DND-41 (cell line): ENCODE results near the gene RALA.

Source experiments
- EZH2 ChIP-seq: IDR thresholded peaks from 3 replicates; pipeline ENCODE4 v1.6.1; 2012; ENCODE audit warnings: borderline replicate concordance, low read depth, mild to moderate bottlenecking, moderate library complexity, low read length, inconsistent platforms; ENCODE audit not compliant: severe bottlenecking
- TF ChIP-seq, protein P1 (sequence below): IDR thresholded peaks from 2 replicates; pipeline ENCODE4 v1.5.1; 2012; ENCODE audit warnings: borderline replicate concordance, low read length, moderate library complexity, mild to moderate bottlenecking; ENCODE audit not compliant: poor library complexity, severe bottlenecking; ENCODE audit errors: extremely low read depth

DNA sequence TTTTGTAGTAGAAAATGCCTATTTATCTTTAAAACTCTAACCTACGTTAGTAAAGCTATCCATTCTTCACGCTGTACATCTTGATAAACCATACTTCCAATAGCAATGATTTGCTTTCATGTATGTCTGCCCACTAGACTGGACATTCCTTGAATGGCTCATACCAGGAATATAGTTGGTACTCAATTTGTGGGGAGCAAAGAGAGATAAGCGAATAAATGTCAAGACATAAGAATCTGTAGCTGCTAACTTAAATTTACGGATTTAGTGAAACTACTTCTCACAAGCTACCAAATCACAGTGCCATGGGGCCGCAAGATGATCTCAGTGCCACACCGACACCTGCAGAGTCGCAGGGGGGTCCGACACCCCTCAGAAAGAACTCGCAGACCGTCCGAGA, 763 bp upstream of the RALA start:
- TF ChIP-seq, protein P1, sequence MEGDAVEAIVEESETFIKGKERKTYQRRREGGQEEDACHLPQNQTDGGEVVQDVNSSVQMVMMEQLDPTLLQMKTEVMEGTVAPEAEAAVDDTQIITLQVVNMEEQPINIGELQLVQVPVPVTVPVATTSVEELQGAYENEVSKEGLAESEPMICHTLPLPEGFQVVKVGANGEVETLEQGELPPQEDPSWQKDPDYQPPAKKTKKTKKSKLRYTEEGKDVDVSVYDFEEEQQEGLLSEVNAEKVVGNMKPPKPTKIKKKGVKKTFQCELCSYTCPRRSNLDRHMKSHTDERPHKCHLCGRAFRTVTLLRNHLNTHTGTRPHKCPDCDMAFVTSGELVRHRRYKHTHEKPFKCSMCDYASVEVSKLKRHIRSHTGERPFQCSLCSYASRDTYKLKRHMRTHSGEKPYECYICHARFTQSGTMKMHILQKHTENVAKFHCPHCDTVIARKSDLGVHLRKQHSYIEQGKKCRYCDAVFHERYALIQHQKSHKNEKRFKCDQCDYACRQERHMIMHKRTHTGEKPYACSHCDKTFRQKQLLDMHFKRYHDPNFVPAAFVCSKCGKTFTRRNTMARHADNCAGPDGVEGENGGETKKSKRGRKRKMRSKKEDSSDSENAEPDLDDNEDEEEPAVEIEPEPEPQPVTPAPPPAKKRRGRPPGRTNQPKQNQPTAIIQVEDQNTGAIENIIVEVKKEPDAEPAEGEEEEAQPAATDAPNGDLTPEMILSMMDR = no peak
- no peak for TF ChIP-seq EZH2
